HuH-7.5 (cell line): ENCODE data around the gene IGSF9B.

Experiments
- DNase-seq: peaks from one replicate; pipeline ENCODE4 v3.0.0; 2011; ENCODE audit warnings: low spot score

Gene IGSF9B

GRCh38 chr11:133901316-133901715, 55.5 kb downstream of the IGSF9B start:
- no peak for DNase-seq

- DNase-seq: no peak
These were observed 56.3 kb downstream of the IGSF9B start for GRCh38 chr11:133900176-133901105.

DNA sequence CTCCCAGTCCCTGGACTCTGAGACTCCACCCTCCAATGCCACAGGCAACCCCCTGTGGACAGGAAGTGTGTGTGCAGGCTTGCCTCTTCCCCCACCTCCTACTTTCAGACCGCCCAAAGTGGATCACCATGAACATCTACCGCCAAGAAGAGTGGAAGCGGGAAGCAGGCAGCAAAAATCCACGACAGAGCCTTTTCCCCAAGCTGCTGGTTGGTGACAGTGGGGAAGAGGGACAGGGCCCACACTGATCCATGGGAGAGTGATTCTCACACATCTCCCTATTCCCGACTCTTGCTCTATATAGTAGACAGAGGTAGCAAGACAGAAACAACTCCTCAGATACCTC, 58.0 kb downstream of the IGSF9B start:
- DNase-seq: no peak

DNA sequence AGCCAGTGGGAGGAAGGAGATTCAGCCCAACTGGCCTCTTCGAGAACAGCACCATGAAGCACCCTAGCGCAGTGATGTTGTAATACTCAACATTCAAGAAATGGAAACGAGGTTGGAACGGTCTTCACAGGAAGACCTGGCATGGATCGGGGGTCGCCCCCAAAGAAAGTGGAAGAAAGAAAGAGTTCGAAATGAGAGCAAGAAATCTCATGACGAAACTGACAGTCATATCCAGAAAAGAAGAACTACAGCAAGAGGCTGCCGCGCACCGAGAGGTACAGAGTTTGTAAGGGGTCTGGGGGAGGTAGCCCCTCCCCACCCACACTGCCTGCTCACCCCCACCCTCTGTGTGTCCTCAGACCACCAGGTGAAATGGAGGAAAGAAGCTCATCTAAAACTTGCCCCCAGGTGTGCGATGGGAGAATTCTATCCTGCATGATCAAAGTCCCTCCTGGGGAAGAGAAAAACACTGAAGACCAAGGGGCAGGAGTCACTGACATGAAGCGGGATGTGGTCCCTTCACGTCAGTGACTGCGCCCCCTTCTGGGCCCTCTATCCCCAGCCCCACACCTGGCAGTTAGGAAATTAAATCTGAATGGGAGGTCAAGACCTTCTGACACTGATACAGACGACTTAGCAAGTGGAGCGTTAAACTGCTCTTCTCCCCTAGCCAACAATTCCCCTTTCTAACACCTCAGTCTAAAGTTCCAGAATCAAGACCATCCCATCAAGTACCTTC, 58.6 kb downstream of the IGSF9B start:
- no peak for DNase-seq

- no peak for DNase-seq
These were observed 59.5 kb downstream of the IGSF9B start for GRCh38 chr11:133897331-133897650.

GRCh38 chr11:133896642-133897330, 60.0 kb downstream of the IGSF9B start:
- no peak for DNase-seq

DNA sequence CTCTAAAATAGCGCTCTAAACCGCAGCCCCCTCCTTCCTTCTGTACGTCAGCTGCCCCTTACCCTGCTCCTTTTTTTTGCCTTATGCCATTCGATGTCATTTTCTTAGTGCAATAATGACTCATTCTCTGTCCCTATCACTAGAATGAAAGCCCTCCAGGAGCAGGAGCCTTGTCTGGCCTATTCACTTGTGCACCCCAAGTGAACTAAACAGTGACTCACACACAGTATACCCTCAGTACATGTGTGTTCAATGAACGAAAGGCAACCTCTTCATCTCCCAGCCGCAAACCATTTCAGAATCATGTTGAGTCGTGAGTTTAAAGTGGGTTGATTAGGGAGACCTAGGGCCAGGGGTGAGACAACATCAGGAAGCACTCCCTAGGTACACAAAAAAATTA, 60.7 kb downstream of the IGSF9B start:
- DNase-seq: no peak

- DNase-seq: no peak
These were observed 61.2 kb downstream of the IGSF9B start for GRCh38 chr11:133895551-133895950.

DNA sequence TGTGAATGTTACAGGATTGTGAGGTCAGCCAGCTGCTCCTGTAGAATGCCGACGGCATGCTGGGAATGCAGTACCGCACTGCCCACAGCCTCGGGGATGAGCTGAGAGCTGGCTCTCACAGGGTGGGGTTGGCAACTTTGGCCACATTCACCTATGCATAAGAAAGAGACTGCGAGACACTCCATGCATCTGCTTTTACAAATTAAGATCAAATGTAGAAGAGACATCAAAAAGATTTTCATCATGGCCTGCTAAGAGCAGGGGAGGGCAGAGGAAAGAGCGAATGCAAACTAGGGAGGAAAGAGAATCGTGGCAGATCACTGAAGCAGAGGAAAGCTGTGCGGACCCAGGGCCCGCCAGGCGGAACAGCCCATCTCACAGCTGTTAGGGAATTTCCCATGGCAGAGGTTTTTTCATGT, 61.7 kb downstream of the IGSF9B start:
- no peak for DNase-seq

- DNase-seq: no peak
These were observed 63.4 kb downstream of the IGSF9B start for GRCh38 chr11:133893381-133893780.

DNA sequence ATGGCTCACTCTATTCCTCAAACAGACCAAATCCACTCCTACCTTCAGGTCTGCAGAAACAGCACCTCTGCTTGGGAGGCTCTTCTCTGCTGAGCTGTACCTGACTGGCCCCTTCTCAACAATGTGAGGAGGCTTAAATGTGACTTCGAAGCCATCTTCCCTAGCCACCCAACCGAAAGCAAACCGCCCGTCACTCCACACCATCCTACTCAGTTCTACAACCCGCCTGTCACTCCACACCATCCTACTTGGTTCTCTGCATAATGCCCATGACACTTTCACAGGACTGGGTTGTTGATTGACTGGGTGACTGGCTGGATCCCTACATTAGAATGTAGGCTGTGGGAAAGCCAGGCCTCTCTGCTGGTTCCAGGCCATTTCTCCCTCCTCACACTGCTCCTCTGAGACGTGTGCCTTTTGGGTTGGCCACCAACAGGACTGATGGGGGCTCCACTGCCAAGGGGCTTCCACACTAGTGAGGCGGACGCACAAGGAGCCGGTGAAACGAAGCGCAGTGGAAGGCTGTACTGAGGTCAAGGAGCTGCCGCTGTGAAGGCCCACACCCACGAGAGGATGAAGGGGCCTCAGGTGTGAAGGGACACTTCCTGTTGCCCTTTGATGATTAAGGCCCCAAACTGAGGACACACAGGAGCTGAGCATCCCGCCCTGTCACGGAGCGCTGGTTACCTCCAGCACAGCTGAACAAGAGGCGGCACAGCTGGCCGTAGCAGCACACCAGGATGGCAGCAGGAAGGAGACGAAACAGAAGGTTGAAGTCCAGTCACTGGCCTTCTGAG, 64.0 kb downstream of the IGSF9B start:
- DNase-seq: no peak

DNA sequence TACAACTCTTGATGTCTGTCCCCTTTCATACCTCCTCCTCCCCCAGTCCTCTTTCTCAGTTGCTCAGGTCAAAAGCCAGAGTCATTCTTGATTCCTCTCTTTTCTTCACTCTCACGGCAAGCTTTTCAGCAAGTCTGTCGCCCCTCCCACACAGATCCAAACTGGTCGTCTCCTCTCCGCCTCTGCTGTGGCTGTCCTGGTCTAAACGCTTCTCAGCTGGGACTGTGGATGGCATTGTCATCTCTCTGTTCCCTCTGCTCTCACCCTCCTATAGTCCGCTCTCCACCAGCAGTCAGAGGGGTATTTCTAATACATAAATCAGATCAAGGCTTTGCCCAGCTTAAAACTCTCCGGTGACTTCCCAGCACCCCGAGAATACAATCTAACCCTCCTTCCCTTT, 64.6 kb downstream of the IGSF9B start:
- DNase-seq: no peak

- no peak for DNase-seq
These were observed 66.9 kb downstream of the IGSF9B start for GRCh38 chr11:133889893-133890292.

- no peak for DNase-seq
These were observed 67.6 kb downstream of the IGSF9B start for GRCh38 chr11:133889188-133889587.

GRCh38 chr11:133887692-133888332, 69.0 kb downstream of the IGSF9B start:
- DNase-seq: no peak

- no peak for DNase-seq
These were observed 70.7 kb downstream of the IGSF9B start for GRCh38 chr11:133886029-133886428.

DNA sequence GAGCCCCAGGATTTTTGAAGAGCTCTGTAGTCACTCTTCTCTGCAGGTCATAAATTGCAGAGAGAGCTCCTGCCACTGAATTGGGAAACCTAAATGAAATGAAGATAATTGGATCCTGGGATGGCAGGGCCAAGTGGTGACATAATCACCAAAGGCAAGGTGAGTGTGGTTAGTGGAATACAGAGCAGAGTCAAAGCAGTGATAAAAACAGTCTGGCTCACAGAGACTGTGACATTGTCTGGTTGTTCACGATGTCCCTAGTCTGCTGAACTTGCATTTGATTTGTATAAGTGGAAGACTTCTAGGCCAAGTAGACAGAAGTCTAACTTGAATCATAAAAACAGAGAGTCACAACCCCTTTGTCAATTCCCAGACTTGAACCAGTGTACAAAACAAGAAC, 84.6 kb downstream of the IGSF9B start:
- DNase-seq: no peak

DNA sequence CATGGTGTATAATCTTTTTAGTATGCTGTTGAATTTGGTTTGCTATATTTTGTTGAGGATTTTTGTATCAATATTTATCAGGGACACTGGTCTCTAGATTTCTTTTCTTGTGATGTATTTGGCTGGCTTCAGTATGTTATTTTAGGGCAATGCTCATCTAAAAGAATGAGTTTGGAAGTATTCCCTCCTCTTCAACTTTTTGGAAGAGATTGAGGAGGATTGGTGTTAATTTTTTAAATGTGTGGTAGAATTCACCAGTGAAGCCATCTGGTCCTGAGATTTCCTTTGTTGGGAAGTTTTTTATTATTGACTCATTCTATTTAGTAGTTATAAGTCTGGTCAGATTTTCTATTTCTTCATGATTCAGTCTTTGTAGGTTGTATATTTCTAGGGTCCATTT, 89.3 kb downstream of the IGSF9B start:
- DNase-seq: no peak

- no peak for DNase-seq
These were observed 91.3 kb downstream of the IGSF9B start for GRCh38 chr11:133865466-133865865.

- no peak for DNase-seq
These were observed 92.0 kb downstream of the IGSF9B start for GRCh38 chr11:133864756-133865155.

DNA sequence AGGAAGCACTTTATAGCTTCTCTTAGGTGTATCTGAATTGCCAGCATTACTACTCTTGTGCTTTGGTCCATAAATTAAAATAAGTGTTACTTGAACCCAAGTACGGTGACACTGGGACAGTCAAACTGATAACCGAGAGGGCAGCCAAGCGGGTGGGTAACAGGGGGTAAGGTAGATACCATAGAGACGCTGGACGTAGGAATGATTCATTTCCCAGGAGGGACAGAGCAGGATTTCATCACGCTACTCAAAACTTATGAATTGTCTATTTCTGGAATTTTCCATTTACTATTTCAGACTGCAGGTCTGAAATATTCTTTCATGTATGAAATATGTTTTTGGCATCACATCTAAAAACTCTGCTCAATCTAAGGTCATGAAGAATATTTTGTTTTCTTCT, 96.6 kb downstream of the IGSF9B start:
- no peak for DNase-seq
